Measurements from ENCODE around the gene KDM7A.

KDM7A gene

DNA sequence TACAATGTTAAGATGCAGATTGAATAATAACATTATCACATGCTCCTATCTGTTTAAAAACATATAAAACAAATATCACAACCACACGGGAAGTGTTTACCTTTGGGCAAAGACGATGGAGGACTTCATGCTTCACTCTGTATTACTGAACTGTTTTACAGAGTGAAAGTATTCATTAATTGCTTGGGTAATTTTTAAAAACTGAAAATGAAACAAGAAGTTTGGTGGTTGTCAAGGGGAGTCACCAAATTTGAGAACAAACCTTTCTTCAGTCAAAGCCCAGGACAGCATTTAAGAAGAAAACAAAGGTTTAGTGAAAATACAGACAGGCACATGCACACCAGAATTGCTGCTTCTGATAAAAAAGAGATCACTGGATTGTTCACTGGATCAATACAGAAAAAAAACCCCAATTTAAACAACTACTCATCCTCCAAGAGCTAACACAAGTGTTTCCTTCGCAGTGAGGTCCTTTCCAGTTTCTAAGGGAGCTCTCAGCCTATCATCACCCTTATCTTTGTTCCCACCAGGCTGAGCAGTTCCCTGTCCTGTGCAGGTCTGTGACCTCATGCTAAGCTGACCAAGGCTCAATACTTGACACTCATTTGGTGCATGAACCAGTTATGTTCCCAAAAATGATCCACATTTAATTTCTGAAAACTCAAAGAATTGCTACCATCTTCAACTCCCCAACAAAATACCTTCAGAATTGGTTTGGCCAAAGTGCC lies 122.8 kb downstream of the KDM7A start:
- POLR2A ChIA-PET: no interaction called here
- Histone ChIP-seq H3K36me3 (ENCODE audit: control insufficient read depth in 2 of 2, insufficient read depth in 1 of 2, low read length in 2 of 2) (no peaks in the 10 kb centered on the region), H3K4me1 (ENCODE audit: control insufficient read depth, insufficient read depth, low read length) (no peaks in the 10 kb centered on the region), H3K4me3 (ENCODE audit: low read depth, low read length) (no peak overlapping the region), H3K9me3 (ENCODE audit: control insufficient read depth, insufficient read depth, low read depth, low read length) (no peaks in the 10 kb centered on the region), H3K27ac (ENCODE audit: extremely low read depth, low read depth, low read length) (no peak overlapping the region)
- no peak for TF ChIP-seq ZNF274 (IDR thresholded peaks at IDR 0.05; ENCODE audit: low read length)
- TF ChIP-seq ZNF274 (tag by site-specific recombination; IDR thresholded peaks at IDR 0.05; ENCODE audit: borderline replicate concordance): no peak
- CTCF ChIA-PET: no interaction called here

DNA sequence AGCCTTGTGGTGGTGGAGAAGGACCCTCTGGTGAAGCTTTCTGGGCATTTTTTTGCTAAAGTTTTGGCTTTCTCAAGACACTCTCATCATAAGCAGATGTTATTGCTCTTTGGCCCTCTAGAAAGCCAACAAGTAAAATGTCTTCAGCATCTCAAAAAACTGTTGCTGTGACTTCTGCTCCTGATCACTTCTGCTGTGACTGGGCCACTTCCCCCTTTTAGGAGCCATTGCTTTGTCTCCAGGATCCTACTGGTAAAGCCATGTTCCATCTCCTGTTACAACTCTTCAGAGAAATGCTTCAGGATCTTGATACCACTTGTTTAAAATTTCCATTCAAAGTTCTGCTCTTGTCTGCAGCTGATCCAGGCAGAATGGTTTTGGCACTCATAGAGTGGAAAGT lies 125.0 kb downstream of the KDM7A start:
- TF ChIP-seq ZNF843 (tag by site-specific recombination; IDR thresholded peaks at IDR 0.05) (no peak), ZNF19 (tag by site-specific recombination; IDR thresholded peaks at IDR 0.05; ENCODE audit: low read depth) (no peak), ZNF623 (tag by site-specific recombination; IDR thresholded peaks at IDR 0.05) (no peak), ZNF544 (tag by site-specific recombination; IDR thresholded peaks at IDR 0.05) (no peak), ZNF514 (tag by site-specific recombination; IDR thresholded peaks at IDR 0.05) (no peak), ZNF26 (tag by site-specific recombination; IDR thresholded peaks at IDR 0.05) (no peak), ZNF791 (tag by site-specific recombination; IDR thresholded peaks at IDR 0.05) (no peak), ZNF549 (tag by site-specific recombination; IDR thresholded peaks at IDR 0.05) (no peak)
- TF ChIP-seq, protein P1, sequence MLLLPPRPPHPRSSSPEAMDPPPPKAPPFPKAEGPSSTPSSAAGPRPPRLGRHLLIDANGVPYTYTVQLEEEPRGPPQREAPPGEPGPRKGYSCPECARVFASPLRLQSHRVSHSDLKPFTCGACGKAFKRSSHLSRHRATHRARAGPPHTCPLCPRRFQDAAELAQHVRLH (tag by site-specific recombination; IDR thresholded peaks at IDR 0.05): no peak
- POLR2A ChIA-PET: no interaction called here
- CTCF ChIA-PET: no interaction called here
- H3K27ac ChIP-seq (ENCODE audit: extremely low read depth, low read depth, low read length): no peak overlapping the region
- H3K4me1 ChIP-seq (ENCODE audit: control insufficient read depth, insufficient read depth, low read length): no peaks in the 10 kb centered on the region
- H3K9me3 ChIP-seq (ENCODE audit: control insufficient read depth, insufficient read depth, low read depth, low read length): no peaks in the 10 kb centered on the region
- no peaks in the 10 kb centered on the region for H3K36me3 ChIP-seq (ENCODE audit: control insufficient read depth in 2 of 2, insufficient read depth in 1 of 2, low read length in 2 of 2)
- H3K4me3 ChIP-seq (ENCODE audit: low read depth, low read length): no peak overlapping the region

GRCh38 chr7:140050100-140050499 lies 126.7 kb downstream of the KDM7A start:
- H3K9me3 ChIP-seq (ENCODE audit: control insufficient read depth, insufficient read depth, low read depth, low read length): no peaks in the 10 kb centered on the region
- H3K4me1 ChIP-seq (ENCODE audit: control insufficient read depth, insufficient read depth, low read length): no peaks in the 10 kb centered on the region
- ChIA-PET CTCF (no interaction called here), POLR2A (no interaction called here)
- no peak overlapping the region for H3K27ac ChIP-seq (ENCODE audit: extremely low read depth, low read depth, low read length)
- TF ChIP-seq ZNF623 (tag by site-specific recombination; IDR thresholded peaks at IDR 0.05) (no peak), ZNF501 (tag by site-specific recombination; IDR thresholded peaks at IDR 0.05) (no peak), ZNF664 (tag by site-specific recombination; IDR thresholded peaks at IDR 0.05) (no peak), ZNF677 (tag by site-specific recombination; IDR thresholded peaks at IDR 0.05) (no peak), ZFP41 (tag by site-specific recombination; IDR thresholded peaks at IDR 0.05; ENCODE audit: borderline replicate concordance) (no peak), INSM2 (tag by site-specific recombination; IDR thresholded peaks at IDR 0.05) (no peak), ELK4 (IDR thresholded peaks at IDR 0.05; ENCODE audit: borderline replicate concordance, low read depth, low read length) (no peak)
- H3K36me3 ChIP-seq (ENCODE audit: control insufficient read depth in 2 of 2, insufficient read depth in 1 of 2, low read length in 2 of 2): no peaks in the 10 kb centered on the region
- no peak overlapping the region for H3K4me3 ChIP-seq (ENCODE audit: low read depth, low read length)

Data from HEK293 (cell line).